Sigmoid colon (tissue), 4 donors: ENCODE measurements around the gene ABCD4.

Experiments used
- EP300 ChIP-seq, 4 donors: sonication (generic); formaldehyde crosslinking; IDR thresholded peaks; one replicate each; pipeline ENCODE4 v1.6.1; 2017; ENCODE audit warnings: antibody characterized with exemption in 4 of 4
- TF ChIP-seq, protein P1 (sequence below), 4 experiments: fragments of 450-650 bp in 3 of 4; fragments of 200-600 bp in 1 of 4; IDR thresholded peaks; one replicate each; pipeline ENCODE4 v1.5.1; 2016 to 2019; ENCODE audit warnings: antibody characterized with exemption in 4 of 4, mild to moderate bottlenecking in 3 of 4, moderate library complexity in 2 of 4

DNA sequence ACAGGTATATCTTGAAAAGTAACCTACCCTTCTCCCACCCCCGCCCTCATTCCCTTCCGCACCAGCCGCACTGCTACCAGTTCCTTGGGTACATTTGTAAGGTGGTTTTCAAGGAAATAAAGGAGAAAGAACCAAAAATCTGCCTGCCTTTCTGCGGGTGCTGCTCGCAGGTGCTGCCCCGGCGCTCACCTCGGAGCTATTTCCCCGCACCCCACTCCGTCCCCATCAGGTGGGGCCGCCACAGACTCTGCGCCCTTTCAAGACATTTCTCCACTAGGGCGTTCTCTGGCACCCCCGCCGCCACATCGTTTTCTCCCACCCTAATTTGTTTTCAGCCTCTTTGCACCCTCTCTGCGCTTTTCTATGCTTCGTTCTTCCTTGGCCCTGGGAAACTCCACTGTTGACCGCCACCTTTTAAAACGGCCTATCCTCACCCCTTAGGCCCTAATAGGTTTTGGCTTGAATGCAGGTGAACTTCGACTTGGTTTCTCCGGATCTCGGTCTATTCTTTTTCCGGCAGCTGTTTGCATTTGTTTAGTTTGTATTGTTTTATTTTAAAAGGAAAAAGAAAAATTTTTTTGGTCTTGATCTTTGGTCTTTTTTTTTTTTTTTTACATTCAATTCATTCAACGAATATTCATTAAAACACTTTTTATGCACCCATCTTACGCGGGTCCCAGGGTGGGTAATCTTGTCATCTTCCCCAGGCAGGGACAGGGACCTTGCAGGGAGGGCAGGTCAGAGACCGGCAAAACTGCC, 60.5 kb downstream of the ABCD4 start:
- TF ChIP-seq, protein P1, sequence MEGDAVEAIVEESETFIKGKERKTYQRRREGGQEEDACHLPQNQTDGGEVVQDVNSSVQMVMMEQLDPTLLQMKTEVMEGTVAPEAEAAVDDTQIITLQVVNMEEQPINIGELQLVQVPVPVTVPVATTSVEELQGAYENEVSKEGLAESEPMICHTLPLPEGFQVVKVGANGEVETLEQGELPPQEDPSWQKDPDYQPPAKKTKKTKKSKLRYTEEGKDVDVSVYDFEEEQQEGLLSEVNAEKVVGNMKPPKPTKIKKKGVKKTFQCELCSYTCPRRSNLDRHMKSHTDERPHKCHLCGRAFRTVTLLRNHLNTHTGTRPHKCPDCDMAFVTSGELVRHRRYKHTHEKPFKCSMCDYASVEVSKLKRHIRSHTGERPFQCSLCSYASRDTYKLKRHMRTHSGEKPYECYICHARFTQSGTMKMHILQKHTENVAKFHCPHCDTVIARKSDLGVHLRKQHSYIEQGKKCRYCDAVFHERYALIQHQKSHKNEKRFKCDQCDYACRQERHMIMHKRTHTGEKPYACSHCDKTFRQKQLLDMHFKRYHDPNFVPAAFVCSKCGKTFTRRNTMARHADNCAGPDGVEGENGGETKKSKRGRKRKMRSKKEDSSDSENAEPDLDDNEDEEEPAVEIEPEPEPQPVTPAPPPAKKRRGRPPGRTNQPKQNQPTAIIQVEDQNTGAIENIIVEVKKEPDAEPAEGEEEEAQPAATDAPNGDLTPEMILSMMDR (IDR thresholded peaks at IDR 0.05) = no peak
- TF ChIP-seq EP300 (IDR thresholded peaks at IDR 0.05) = no peak
